Liver (tissue), 9 donors: ENCODE data around the gene NUPR1. TPM values are rescaled to one million over a fixed set of nuclear protein-coding genes. Genes with fewer than 3 reads are reported as not detected.

Source experiments
- DNase-seq: peaks from one replicate; pipeline ENCODE4 v3.0.0-alpha.2; 2017; ENCODE audit warnings: low spot score
- H3K27ac ChIP-seq, 2 donors: one replicate each; pipeline ENCODE4 v1.7.0; 2013; ENCODE audit warnings: inconsistent platforms in 2 of 2, low read length in 2 of 2, control low read depth in 1 of 2, low read depth in 1 of 2, mild to moderate bottlenecking in 1 of 2
- H3K27me3 ChIP-seq, 4 donors: one replicate each; pipeline versions ENCODE4 v1.6.1 to v1.7.0; 2013; ENCODE audit warnings: low read length in 3 of 4, inconsistent platforms in 1 of 4, mild to moderate bottlenecking in 1 of 4, moderate library complexity in 1 of 4; ENCODE audit not compliant: control insufficient read depth in 4 of 4, insufficient read depth in 4 of 4
- H3K36me3 ChIP-seq, 4 donors: one replicate each; pipeline versions ENCODE4 v1.6.1 to v1.7.0; 2013; ENCODE audit warnings: low read length in 3 of 4, mild to moderate bottlenecking in 3 of 4, low read depth in 1 of 4, moderate library complexity in 1 of 4; ENCODE audit not compliant: control insufficient read depth in 4 of 4, insufficient read depth in 3 of 4
- H3K4me1 ChIP-seq, 4 donors: one replicate each; pipeline versions ENCODE4 v1.6.1 to v1.7.0; 2013; ENCODE audit warnings: low read length in 3 of 4, mild to moderate bottlenecking in 3 of 4, moderate library complexity in 1 of 4; ENCODE audit not compliant: control insufficient read depth in 4 of 4, insufficient read depth in 4 of 4
- H3K4me3 ChIP-seq, 3 donors: one replicate each; pipeline versions ENCODE4 v1.6.1 to v1.7.0; 2013; ENCODE audit warnings: low read length in 3 of 3, control low read depth in 1 of 3, low read depth in 1 of 3, mild to moderate bottlenecking in 1 of 3
- H3K9ac ChIP-seq, 2 donors: one replicate each; pipeline ENCODE4 v1.7.0; 2013; ENCODE audit warnings: low read length in 2 of 2, mild to moderate bottlenecking in 2 of 2, moderate library complexity in 2 of 2, control low read depth in 1 of 2, low read depth in 1 of 2
- H3K9me3 ChIP-seq, 4 donors: one replicate each; pipeline versions ENCODE4 v1.6.1 to v1.7.0; 2013; ENCODE audit warnings: low read length in 3 of 4; ENCODE audit not compliant: control insufficient read depth in 4 of 4
- ATF3 ChIP-seq: IDR thresholded peaks from 2 replicates; pipeline ENCODE4 v1.6.1; 2016; ENCODE audit warnings: antibody characterized with exemption
- CTCF ChIP-seq: fragments of 150-350 bp; IDR thresholded peaks from 2 replicates; pipeline ENCODE4 v1.5.1; 2017; ENCODE audit warnings: improper control_type of control experiment, low read depth, low read length; ENCODE audit not compliant: missing input control
- EGR1 ChIP-seq, 2 donors: IDR thresholded peaks; 2 replicates each; pipeline ENCODE4 v1.6.1; 2016 to 2018; ENCODE audit warnings: antibody characterized with exemption in 2 of 2, low read depth in 2 of 2
- FOXA1 ChIP-seq: IDR thresholded peaks from 2 replicates; pipeline ENCODE4 v1.6.1; 2016; ENCODE audit warnings: antibody characterized with exemption
- FOXA2 ChIP-seq: IDR thresholded peaks from 2 replicates; pipeline ENCODE4 v1.6.1; 2016; ENCODE audit warnings: antibody characterized with exemption
- GABPA ChIP-seq, 2 donors: IDR thresholded peaks in 1 of 2; conservative IDR thresholded peaks in 1 of 2; 2 replicates each; pipeline ENCODE4 v1.6.1; 2016; ENCODE audit warnings: antibody characterized with exemption in 2 of 2, mild to moderate bottlenecking in 1 of 2, moderate library complexity in 1 of 2
- HNF4A ChIP-seq, 2 donors: conservative IDR thresholded peaks; 2 replicates each; pipeline ENCODE4 v1.6.1; 2016; ENCODE audit warnings: antibody characterized with exemption in 2 of 2, mild to moderate bottlenecking in 2 of 2
- HNF4G ChIP-seq: IDR thresholded peaks from 2 replicates; pipeline ENCODE4 v1.6.1; 2016; ENCODE audit warnings: antibody characterized with exemption
- JUND ChIP-seq, 2 donors: IDR thresholded peaks; 2 replicates each; pipeline ENCODE4 v1.6.1; 2016; ENCODE audit warnings: antibody characterized with exemption in 2 of 2
- NR2F2 ChIP-seq: IDR thresholded peaks from 2 replicates; pipeline ENCODE4 v1.6.1; 2016; ENCODE audit warnings: antibody characterized with exemption
- RAD21 ChIP-seq, 2 donors: IDR thresholded peaks; 2 replicates each; pipeline ENCODE4 v1.6.1; 2016; ENCODE audit warnings: antibody characterized with exemption in 2 of 2, mild to moderate bottlenecking in 2 of 2
- RXRA ChIP-seq, 2 donors: IDR thresholded peaks; 2 replicates each; pipeline ENCODE4 v1.6.1; 2017 to 2018; ENCODE audit warnings: antibody characterized with exemption in 2 of 2, mild to moderate bottlenecking in 1 of 2
- SP1 ChIP-seq: IDR thresholded peaks from 2 replicates; pipeline ENCODE4 v1.6.1; 2018; ENCODE audit warnings: antibody characterized with exemption, mild to moderate bottlenecking
- TAF1 ChIP-seq: conservative IDR thresholded peaks from 2 replicates; pipeline ENCODE4 v1.6.1; 2016; ENCODE audit warnings: antibody characterized with exemption, mild to moderate bottlenecking
- YY1 ChIP-seq: IDR thresholded peaks from 2 replicates; pipeline ENCODE4 v1.6.1; 2016; ENCODE audit warnings: antibody characterized with exemption, mild to moderate bottlenecking
- WGBS: extraction: QIAGEN DNeasy Blood & Tissue Kit; methylation state at CpG from one replicate; pipeline ENCODE4 v1.1.7; 2013; 5-methylcytosine and 5-hydroxymethylcytosine counted together
- polyA plus RNA-seq, 2 donors: library from polyadenylated mRNA; stranded (reverse) in 1 of 2; unstranded in 1 of 2; fragments of 200-250 nt in 1 of 2; fragments of >200 nt in 1 of 2; fragmentation: Nextera tagmentation in 1 of 2; extraction: Ambion mirVana in 1 of 2; gene quantifications; one replicate each; pipeline versions ENCODE4 v1.2.1 to v1.2.3, GENCODE V29; 2013 to 2015
- total RNA-seq, 2 donors: library from RNA; depleted of rRNA; stranded (reverse); fragments of >200 nt; gene quantifications; one replicate each; pipeline ENCODE4 v1.2.3, GENCODE V29; 2014
- TF ChIP-seq, protein P1 (sequence below): IDR thresholded peaks from 2 replicates; pipeline ENCODE4 v1.6.1; 2016; ENCODE audit warnings: antibody characterized with exemption
- TF ChIP-seq, protein P2 (sequence below): IDR thresholded peaks from 2 replicates; pipeline ENCODE4 v1.6.1; 2016; ENCODE audit warnings: antibody characterized with exemption
- TF ChIP-seq, protein P3 (sequence below): IDR thresholded peaks from 2 replicates; pipeline ENCODE4 v1.6.1; 2016; ENCODE audit warnings: antibody characterized with exemption, mild to moderate bottlenecking
- donor health status: healthy.
- donor health status: healthy.
- donor health status: healthy.
- donor health status: healthy.
- donor health status: healthy.

NUPR1 gene
- total and polyA plus RNA-seq, 4 donors: 10.9 to 305 (median 62.6) TPM

DNA sequence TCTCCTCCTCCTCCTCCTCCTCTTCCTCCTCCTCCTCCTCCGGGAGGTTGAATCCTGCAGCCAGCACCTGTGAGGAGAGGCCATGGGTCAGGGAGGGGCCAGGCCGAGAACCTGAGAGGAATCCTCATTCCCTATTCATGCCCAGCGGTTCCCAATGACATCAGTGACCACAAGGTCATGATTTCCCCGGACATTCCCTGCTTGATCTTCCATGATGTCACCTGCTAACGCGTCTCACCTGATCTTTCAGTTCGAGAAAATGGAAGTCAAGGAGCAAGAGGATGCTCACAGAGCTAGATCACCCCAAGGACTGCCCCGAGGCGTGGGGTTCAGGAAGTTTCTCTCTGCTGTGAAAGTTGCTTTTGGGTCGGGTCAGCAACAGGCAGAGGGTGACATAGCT lies 38.9 kb downstream of the NUPR1 start:
- no peak for DNase-seq
- Histone ChIP-seq H3K9me3 (no peaks in the 10 kb centered on the region), H3K36me3 (peaks cover 0 to 21% (median 11%) of the 10 kb centered on the region in 4 donors), H3K4me3 (no peak overlapping the region), H3K27me3 (no peaks in the 10 kb centered on the region), H3K4me1 (peaks cover 0 to under 1% (median 0%) of the 10 kb centered on the region in 4 donors), H3K27ac (no peak overlapping the region), H3K9ac (no peak overlapping the region)
- TF ChIP-seq FOXA1 (no peak), HNF4G (no peak), RAD21 (IDR thresholded peaks at IDR 0.05) (no peak), RXRA (IDR thresholded peaks at IDR 0.05) (no peak), GABPA (IDR thresholded peaks at IDR 0.05 in 1 of 2, conservative IDR thresholded peaks at IDR 0.05 in 1 of 2) (no peak), JUND (IDR thresholded peaks at IDR 0.05) (no peak), SP1 (no peak), NR2F2 (no peak), YY1 (no peak), CTCF (no peak), FOXA2 (no peak), ATF3 (no peak), TAF1 (no peak), HNF4A (conservative IDR thresholded peaks at IDR 0.05) (no peak), EGR1 (IDR thresholded peaks at IDR 0.05; ENCODE audit: low read depth in 2 of 2) (no peak)
- TF ChIP-seq, protein P1, sequence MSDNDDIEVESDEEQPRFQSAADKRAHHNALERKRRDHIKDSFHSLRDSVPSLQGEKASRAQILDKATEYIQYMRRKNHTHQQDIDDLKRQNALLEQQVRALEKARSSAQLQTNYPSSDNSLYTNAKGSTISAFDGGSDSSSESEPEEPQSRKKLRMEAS: no peak
- TF ChIP-seq, protein P2, sequence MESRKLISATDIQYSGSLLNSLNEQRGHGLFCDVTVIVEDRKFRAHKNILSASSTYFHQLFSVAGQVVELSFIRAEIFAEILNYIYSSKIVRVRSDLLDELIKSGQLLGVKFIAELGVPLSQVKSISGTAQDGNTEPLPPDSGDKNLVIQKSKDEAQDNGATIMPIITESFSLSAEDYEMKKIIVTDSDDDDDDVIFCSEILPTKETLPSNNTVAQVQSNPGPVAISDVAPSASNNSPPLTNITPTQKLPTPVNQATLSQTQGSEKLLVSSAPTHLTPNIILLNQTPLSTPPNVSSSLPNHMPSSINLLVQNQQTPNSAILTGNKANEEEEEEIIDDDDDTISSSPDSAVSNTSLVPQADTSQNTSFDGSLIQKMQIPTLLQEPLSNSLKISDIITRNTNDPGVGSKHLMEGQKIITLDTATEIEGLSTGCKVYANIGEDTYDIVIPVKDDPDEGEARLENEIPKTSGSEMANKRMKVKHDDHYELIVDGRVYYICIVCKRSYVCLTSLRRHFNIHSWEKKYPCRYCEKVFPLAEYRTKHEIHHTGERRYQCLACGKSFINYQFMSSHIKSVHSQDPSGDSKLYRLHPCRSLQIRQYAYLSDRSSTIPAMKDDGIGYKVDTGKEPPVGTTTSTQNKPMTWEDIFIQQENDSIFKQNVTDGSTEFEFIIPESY: no peak
- TF ChIP-seq, protein P3, sequence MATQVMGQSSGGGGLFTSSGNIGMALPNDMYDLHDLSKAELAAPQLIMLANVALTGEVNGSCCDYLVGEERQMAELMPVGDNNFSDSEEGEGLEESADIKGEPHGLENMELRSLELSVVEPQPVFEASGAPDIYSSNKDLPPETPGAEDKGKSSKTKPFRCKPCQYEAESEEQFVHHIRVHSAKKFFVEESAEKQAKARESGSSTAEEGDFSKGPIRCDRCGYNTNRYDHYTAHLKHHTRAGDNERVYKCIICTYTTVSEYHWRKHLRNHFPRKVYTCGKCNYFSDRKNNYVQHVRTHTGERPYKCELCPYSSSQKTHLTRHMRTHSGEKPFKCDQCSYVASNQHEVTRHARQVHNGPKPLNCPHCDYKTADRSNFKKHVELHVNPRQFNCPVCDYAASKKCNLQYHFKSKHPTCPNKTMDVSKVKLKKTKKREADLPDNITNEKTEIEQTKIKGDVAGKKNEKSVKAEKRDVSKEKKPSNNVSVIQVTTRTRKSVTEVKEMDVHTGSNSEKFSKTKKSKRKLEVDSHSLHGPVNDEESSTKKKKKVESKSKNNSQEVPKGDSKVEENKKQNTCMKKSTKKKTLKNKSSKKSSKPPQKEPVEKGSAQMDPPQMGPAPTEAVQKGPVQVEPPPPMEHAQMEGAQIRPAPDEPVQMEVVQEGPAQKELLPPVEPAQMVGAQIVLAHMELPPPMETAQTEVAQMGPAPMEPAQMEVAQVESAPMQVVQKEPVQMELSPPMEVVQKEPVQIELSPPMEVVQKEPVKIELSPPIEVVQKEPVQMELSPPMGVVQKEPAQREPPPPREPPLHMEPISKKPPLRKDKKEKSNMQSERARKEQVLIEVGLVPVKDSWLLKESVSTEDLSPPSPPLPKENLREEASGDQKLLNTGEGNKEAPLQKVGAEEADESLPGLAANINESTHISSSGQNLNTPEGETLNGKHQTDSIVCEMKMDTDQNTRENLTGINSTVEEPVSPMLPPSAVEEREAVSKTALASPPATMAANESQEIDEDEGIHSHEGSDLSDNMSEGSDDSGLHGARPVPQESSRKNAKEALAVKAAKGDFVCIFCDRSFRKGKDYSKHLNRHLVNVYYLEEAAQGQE: no peak
- WGBS: 82% methylated on average over 10 of the region's 10 CpGs
